Measurements from ENCODE around the gene APAF1. TPM values are rescaled to one million over a fixed set of nuclear protein-coding genes. Genes with fewer than 3 reads are reported as not detected.

APAF1 gene
- total and polyA plus RNA-seq, 2 of the 13 experiments (the other 11 are each of a cell fraction or from before 2014, with no cell fraction given): 6.0 to 13.0 TPM

- H3K4me3 ChIP-seq (replicated peaks in 1 of 3; ENCODE audit: insufficient read depth in 1 of 3, low read depth in 2 of 3, low read length in 3 of 3): no peak overlapping the region
- H3K4me2 ChIP-seq (ENCODE audit: low read depth, low read length): no peak overlapping the region
- in situ Hi-C loops (cut with HindIII; ENCODE audit: extremely low pct_ligation_motif_present, low pct_unique_long_range_greater_than_20kb) (no loop called here), intact Hi-C loops (cut with micrococcal nuclease; ENCODE audit: unreplicated experiment) (loop anchor here (2.0 to 5.0 kb wide), 2 partner anchors 15 to 256 kb away; no protein-coding TSS in a partner anchor)
- no peak overlapping the region for H3K27ac ChIP-seq (ENCODE audit: extremely low read length, insufficient read depth, low read length)
- DNase-seq (ENCODE audit: low spot score) (no peak), ATAC-seq (no peak), FAIRE-seq (no peak)
- H3K4me1 ChIP-seq (ENCODE audit: insufficient read depth, low read length): peaks cover 19% of the 10 kb centered on the region
- H3K9ac ChIP-seq (ENCODE audit: insufficient read depth, low read depth, low read length): no peak overlapping the region
- ChIA-PET CTCF (ENCODE audit: low intra/inter-chr PET ratio, low total read pairs) (no interaction called here), POLR2A (no interaction called here)
- H3K36me3 ChIP-seq (replicated peaks in 1 of 2; ENCODE audit: control insufficient read depth in 1 of 2, insufficient read depth in 2 of 2, low read length in 2 of 2): no peaks in the 10 kb centered on the region
- no peaks in the 10 kb centered on the region for H3K9me3 ChIP-seq (ENCODE audit: low read length)
- no TSS peak for BruUV-seq (replicated peaks)
- H3K79me2 ChIP-seq (ENCODE audit: insufficient read depth, low read length): no peaks in the 10 kb centered on the region
- peaks cover 9 to 25% of the 10 kb centered on the region in 2 experiments for H3K27me3 ChIP-seq (ENCODE audit: control insufficient read depth in 1 of 2, insufficient read depth in 2 of 2, low read length in 2 of 2)
- WGBS (ENCODE audit: low lambda C conversion rate): 57% methylated on average over 12 of the region's 12 CpGs
- TF ChIP-seq RCOR2 (CRISPR knock-in tag; IDR thresholded peaks at IDR 0.05) (no peak), RFX5 (IDR thresholded peaks at IDR 0.05; ENCODE audit: low read depth, low read length) (no peak), MIER2 (CRISPR knock-in tag; IDR thresholded peaks at IDR 0.05) (no peak), ZNF367 (CRISPR knock-in tag; IDR thresholded peaks at IDR 0.05; ENCODE audit: borderline replicate concordance) (no peak), DR1 (CRISPR knock-in tag; IDR thresholded peaks at IDR 0.05) (no peak), MYNN (CRISPR knock-in tag; IDR thresholded peaks at IDR 0.05; ENCODE audit: low read depth) (no peak), HOMEZ (CRISPR knock-in tag; IDR thresholded peaks at IDR 0.05; ENCODE audit: low read depth) (no peak), SETDB1 (CRISPR knock-in tag; IDR thresholded peaks at IDR 0.05; ENCODE audit: borderline replicate concordance) (no peak), MBNL3 (CRISPR knock-in tag; conservative IDR thresholded peaks at IDR 0.05) (no peak), PLRG1 (conservative IDR thresholded peaks at IDR 0.05) (no peak), PAWR (CRISPR knock-in tag; IDR thresholded peaks at IDR 0.05; ENCODE audit: borderline replicate concordance) (no peak), ELF3 (CRISPR knock-in tag; IDR thresholded peaks at IDR 0.05) (no peak), ZBTB20 (CRISPR knock-in tag; IDR thresholded peaks at IDR 0.05; ENCODE audit: borderline replicate concordance, low read depth) (no peak), ZNF138 (CRISPR knock-in tag; IDR thresholded peaks at IDR 0.05; ENCODE audit: low read depth) (no peak), SAFB2 (CRISPR knock-in tag; IDR thresholded peaks at IDR 0.05; ENCODE audit: borderline replicate concordance, low read depth) (no peak), CBX5 (CRISPR knock-in tag; IDR thresholded peaks at IDR 0.05; ENCODE audit: borderline replicate concordance) (no peak), ZXDC (CRISPR knock-in tag; IDR thresholded peaks at IDR 0.05) (no peak), REPIN1 (CRISPR knock-in tag; IDR thresholded peaks at IDR 0.05; ENCODE audit: borderline replicate concordance, low read depth) (no peak)
- H4K20me1 ChIP-seq (ENCODE audit: insufficient read depth, low read length): no peaks in the 10 kb centered on the region
- no peak overlapping the region for H2AFZ ChIP-seq (ENCODE audit: low read length)
Observed at GRCh38 chr12:98741556-98742265, 96.6 kb downstream of the APAF1 start.
